Measurements from ENCODE around the gene C20orf202. TPM values are rescaled to one million over a fixed set of nuclear protein-coding genes. Genes with fewer than 3 reads are reported as not detected.

The C20orf202 gene
- polyA plus RNA-seq, 1 experiment = not detected

DNA sequence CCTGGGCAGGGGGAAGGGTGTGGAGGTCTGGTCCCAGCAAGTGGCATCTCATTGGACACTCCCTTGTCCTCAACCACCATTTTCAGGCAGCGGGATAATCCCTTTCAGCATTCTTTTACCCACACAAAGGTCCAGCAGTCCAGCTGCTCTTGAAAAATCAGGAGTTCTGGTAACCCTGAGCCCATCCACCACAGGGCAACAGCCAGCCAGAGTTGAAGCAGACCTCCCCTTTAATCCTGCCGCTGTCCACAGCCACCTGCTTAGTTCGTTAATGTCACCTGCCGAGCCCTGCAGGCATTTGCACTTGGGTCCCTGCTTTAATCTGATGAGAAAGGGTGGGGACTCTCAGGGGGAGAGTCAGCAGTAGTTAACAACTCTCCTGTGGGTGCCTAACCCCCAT, 29.6 kb upstream of the C20orf202 start:
- Histone ChIP-seq H3K9me3 (ENCODE audit: control insufficient read depth, insufficient read depth, low read length) (no peaks in the 10 kb centered on the region), H3K27me3 (ENCODE audit: control insufficient read depth, insufficient read depth, low read length) (no peaks in the 10 kb centered on the region), H3K27ac (ENCODE audit: low read depth, low read length) (no peak overlapping the region), H3K4me3 (ENCODE audit: low read depth, low read length) (no peak overlapping the region)
- CTCF ChIA-PET = no interaction called here
- no peak for DNase-seq (ENCODE audit: low read depth, low spot score)
- TF ChIP-seq, protein P1, sequence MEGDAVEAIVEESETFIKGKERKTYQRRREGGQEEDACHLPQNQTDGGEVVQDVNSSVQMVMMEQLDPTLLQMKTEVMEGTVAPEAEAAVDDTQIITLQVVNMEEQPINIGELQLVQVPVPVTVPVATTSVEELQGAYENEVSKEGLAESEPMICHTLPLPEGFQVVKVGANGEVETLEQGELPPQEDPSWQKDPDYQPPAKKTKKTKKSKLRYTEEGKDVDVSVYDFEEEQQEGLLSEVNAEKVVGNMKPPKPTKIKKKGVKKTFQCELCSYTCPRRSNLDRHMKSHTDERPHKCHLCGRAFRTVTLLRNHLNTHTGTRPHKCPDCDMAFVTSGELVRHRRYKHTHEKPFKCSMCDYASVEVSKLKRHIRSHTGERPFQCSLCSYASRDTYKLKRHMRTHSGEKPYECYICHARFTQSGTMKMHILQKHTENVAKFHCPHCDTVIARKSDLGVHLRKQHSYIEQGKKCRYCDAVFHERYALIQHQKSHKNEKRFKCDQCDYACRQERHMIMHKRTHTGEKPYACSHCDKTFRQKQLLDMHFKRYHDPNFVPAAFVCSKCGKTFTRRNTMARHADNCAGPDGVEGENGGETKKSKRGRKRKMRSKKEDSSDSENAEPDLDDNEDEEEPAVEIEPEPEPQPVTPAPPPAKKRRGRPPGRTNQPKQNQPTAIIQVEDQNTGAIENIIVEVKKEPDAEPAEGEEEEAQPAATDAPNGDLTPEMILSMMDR (IDR thresholded peaks at IDR 0.05; ENCODE audit: low read depth, low read length) = no peak
- POLR2A ChIA-PET = no interaction called here

DNA sequence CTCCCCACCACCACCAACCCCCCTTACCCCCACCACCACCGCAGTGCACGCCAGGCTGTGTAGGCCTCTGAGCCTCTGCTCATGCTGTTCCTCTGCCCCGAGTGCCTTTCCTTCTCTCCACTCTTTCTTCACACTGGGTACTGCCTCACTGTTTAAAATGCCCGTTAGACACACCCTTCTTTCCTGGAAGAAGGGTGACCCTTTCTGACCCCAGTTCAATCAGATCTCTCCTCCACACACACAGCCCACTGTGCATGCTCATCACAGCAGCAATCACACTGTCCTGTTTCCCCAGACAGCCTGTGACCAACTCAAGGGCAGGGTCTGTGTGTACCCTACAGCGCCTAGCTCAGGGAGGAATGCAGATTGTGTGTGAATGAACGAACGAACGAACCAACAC, 28.5 kb upstream of the C20orf202 start:
- no peaks in the 10 kb centered on the region for H3K9me3 ChIP-seq (ENCODE audit: control insufficient read depth, insufficient read depth, low read length)
- CTCF ChIA-PET = interaction anchor here (1.0 kb wide), 1 partner anchor 38 kb away, joined by 3 read pairs; no protein-coding TSS in a partner anchor

DNA sequence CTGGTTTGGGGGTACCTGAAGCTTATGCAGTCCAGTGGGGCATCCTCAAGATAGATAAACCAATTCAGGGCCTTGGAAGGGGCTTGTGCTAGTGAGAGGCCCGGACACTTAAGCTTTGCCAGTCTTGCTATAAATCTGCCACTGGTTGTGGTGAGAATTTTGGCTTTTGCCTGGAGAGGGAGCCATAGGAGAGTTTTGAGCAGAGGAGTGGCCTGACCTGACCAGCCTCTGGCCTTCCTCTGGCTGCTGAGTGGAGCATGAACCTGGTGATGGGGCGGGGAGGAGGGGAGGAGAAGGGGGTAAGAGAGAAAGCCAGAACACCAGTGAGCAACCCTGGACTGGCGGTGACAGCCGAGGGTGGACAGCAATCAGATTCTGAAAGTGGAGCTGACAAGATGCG, 25.6 kb upstream of the C20orf202 start:
- no peak overlapping the region for H3K27ac ChIP-seq (ENCODE audit: low read depth, low read length)
- no peak overlapping the region for H3K4me3 ChIP-seq (ENCODE audit: low read depth, low read length)
- POLR2A ChIA-PET = no interaction called here
- H3K27me3 ChIP-seq (ENCODE audit: control insufficient read depth, insufficient read depth, low read length) = peaks cover 2% of the 10 kb centered on the region
- no peaks in the 10 kb centered on the region for H3K9me3 ChIP-seq (ENCODE audit: control insufficient read depth, insufficient read depth, low read length)
- no peak for DNase-seq (ENCODE audit: low read depth, low spot score)
- CTCF ChIA-PET = no interaction called here
- TF ChIP-seq, protein P1 (IDR thresholded peaks at IDR 0.05; ENCODE audit: low read depth, low read length) = no peak

More for the DNA sequence above, 28.5 kb upstream of the C20orf202 start:
- no peak overlapping the region for H3K27ac ChIP-seq (ENCODE audit: low read depth, low read length)
- POLR2A ChIA-PET = no interaction called here
- TF ChIP-seq, protein P1 (IDR thresholded peaks at IDR 0.05; ENCODE audit: low read depth, low read length) = no peak
- DNase-seq (ENCODE audit: low read depth, low spot score) = no peak
- no peaks in the 10 kb centered on the region for H3K27me3 ChIP-seq (ENCODE audit: control insufficient read depth, insufficient read depth, low read length)
- H3K4me3 ChIP-seq (ENCODE audit: low read depth, low read length) = no peak overlapping the region

DNA sequence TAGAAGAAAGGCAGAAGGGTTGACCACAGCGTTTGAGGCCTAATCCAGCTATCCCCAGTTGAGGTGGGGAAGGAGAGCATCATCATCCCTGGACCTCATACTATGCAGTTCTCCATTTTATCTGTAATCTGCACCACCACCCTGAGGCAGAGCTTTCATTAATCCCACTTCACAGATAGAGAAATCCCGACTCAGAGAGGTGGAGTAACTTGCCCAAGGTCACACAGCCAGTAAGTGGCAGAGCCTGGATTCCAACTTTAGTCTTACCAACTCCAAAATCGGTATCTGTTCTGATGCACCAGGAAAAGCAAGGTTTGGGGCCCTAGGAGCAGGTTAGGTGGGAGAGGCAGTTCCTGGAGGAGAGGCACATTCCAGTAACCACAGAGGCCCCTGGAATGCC, 25.2 kb upstream of the C20orf202 start:
- Histone ChIP-seq H3K4me3 (ENCODE audit: low read depth, low read length) (no peak overlapping the region), H3K9me3 (ENCODE audit: control insufficient read depth, insufficient read depth, low read length) (no peaks in the 10 kb centered on the region), H3K27me3 (ENCODE audit: control insufficient read depth, insufficient read depth, low read length) (peaks cover 5% of the 10 kb centered on the region), H3K27ac (ENCODE audit: low read depth, low read length) (no peak overlapping the region)
- no peak for DNase-seq (ENCODE audit: low read depth, low spot score)
- TF ChIP-seq, protein P1 (IDR thresholded peaks at IDR 0.05; ENCODE audit: low read depth, low read length) = no peak
- ChIA-PET CTCF (no interaction called here), POLR2A (no interaction called here)

DNA sequence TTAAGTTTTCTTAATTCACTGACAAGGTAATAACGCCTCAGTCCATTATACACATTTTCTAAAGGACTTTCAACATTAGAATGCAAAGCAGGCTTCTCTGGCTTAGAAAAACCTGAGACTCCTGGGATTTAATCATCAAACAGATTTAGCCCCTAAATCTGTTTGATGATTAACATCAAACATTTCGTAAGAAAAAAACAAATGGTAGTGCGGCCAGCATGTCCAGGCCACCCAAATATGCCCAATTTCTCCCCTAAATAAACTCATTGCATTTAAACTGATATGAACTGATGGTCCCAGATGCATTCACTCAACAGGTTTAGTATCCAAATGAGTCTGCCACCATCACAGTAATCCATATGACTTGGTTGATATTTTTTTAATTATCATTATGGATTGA, 24.6 kb upstream of the C20orf202 start:
- Histone ChIP-seq H3K9me3 (ENCODE audit: control insufficient read depth, insufficient read depth, low read length) (no peaks in the 10 kb centered on the region), H3K4me3 (ENCODE audit: low read depth, low read length) (no peak overlapping the region), H3K27ac (ENCODE audit: low read depth, low read length) (no peak overlapping the region), H3K27me3 (ENCODE audit: control insufficient read depth, insufficient read depth, low read length) (peaks cover 9% of the 10 kb centered on the region)
- TF ChIP-seq, protein P1 (IDR thresholded peaks at IDR 0.05; ENCODE audit: low read depth, low read length) = no peak
- CTCF ChIA-PET = no interaction called here
- no peak for DNase-seq (ENCODE audit: low read depth, low spot score)
- POLR2A ChIA-PET = no interaction called here
